Adrenal gland (tissue), 5 donors: ENCODE results near the gene HECTD2.

Experiments used
- CTCF ChIP-seq, 6 experiments: fragments of 450-650 bp in 4 of 6; fragments of 200-600 bp in 2 of 6; sonication (generic) in 1 of 6; IDR thresholded peaks; 1 replicate in 5 of 6; 2 replicates in 1 of 6; pipeline versions ENCODE4 v1.5.1 to v1.8.0; 2016 to 2021; ENCODE audit warnings: antibody characterized with exemption in 6 of 6, mild to moderate bottlenecking in 2 of 6, moderate library complexity in 1 of 6
- POLR2A ChIP-seq, 2 donors: fragments of 450-650 bp; IDR thresholded peaks; one replicate each; pipeline ENCODE4 v1.6.1; 2017; ENCODE audit warnings: antibody characterized with exemption in 2 of 2, mild to moderate bottlenecking in 2 of 2, moderate library complexity in 1 of 2
- donor health status: DM: no; HTN: no; CAD: no.

DNA sequence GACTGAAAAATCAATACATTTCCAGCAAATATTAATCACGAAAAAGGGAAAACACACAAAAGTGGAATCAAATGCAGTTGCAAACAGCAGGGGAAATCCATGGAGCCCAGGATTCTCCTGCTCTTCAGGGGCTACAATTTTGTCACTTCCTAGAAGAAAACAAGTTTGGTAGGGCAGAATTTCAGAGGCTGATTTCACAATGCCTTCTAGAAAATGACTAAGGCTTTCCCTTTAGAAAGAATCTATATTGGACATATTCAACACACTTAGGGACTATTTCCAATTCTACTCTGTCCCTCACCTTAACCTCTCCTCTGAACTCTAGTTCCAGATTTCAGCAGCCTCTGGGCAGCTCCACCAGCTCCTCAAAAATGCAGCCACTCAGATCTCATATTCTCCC, 111.3 kb downstream of the HECTD2 start:
- TF ChIP-seq CTCF (IDR thresholded peaks at IDR 0.05) (no peak), POLR2A (IDR thresholded peaks at IDR 0.05) (no peak)
